ENCODE data around the gene NUP205.

DNA sequence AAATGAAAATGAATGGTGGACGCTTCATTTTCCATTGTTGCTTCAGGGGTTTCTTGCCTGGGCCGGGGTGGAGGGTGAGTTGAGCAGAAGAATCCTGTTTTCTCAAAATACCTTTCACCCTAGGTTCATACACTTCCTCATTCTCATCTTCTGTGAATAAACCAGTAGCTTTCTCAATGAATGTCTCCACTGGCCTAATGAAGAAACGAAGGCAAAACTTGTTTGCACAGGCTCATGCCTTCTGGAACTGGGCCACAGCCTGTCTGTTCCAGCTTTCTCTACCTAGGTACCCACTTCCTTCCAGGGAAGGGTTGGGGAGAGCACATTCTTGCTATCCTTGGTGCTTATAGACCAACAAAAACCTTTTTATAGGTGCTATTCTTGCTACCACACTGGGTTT lies 125.9 kb downstream of the NUP205 start:
- TF ChIP-seq, protein P1, sequence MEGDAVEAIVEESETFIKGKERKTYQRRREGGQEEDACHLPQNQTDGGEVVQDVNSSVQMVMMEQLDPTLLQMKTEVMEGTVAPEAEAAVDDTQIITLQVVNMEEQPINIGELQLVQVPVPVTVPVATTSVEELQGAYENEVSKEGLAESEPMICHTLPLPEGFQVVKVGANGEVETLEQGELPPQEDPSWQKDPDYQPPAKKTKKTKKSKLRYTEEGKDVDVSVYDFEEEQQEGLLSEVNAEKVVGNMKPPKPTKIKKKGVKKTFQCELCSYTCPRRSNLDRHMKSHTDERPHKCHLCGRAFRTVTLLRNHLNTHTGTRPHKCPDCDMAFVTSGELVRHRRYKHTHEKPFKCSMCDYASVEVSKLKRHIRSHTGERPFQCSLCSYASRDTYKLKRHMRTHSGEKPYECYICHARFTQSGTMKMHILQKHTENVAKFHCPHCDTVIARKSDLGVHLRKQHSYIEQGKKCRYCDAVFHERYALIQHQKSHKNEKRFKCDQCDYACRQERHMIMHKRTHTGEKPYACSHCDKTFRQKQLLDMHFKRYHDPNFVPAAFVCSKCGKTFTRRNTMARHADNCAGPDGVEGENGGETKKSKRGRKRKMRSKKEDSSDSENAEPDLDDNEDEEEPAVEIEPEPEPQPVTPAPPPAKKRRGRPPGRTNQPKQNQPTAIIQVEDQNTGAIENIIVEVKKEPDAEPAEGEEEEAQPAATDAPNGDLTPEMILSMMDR (IDR thresholded peaks at IDR 0.05) = no peak
- no peak for TF ChIP-seq POLR2A (IDR thresholded peaks at IDR 0.05)

All from Peyer's patch (tissue), 4 donors.